HG03442 (cell line): ENCODE measurements around the gene NBPF14.
"Not testable (repeated sequence)": the region's sequence is repeated elsewhere in the genome, so short reads cannot be mapped to it uniquely, and the experiment has no call there.

ENCODE experiments used
- ATAC-seq: cut with Tn5 transposase; IDR thresholded peaks from one replicate; pipeline ENCODE4 v1.9.1; 2021; ENCODE audit warnings: mild to moderate bottlenecking, moderate library complexity; ENCODE audit not compliant: unreplicated experiment

NBPF14 gene, protein sequence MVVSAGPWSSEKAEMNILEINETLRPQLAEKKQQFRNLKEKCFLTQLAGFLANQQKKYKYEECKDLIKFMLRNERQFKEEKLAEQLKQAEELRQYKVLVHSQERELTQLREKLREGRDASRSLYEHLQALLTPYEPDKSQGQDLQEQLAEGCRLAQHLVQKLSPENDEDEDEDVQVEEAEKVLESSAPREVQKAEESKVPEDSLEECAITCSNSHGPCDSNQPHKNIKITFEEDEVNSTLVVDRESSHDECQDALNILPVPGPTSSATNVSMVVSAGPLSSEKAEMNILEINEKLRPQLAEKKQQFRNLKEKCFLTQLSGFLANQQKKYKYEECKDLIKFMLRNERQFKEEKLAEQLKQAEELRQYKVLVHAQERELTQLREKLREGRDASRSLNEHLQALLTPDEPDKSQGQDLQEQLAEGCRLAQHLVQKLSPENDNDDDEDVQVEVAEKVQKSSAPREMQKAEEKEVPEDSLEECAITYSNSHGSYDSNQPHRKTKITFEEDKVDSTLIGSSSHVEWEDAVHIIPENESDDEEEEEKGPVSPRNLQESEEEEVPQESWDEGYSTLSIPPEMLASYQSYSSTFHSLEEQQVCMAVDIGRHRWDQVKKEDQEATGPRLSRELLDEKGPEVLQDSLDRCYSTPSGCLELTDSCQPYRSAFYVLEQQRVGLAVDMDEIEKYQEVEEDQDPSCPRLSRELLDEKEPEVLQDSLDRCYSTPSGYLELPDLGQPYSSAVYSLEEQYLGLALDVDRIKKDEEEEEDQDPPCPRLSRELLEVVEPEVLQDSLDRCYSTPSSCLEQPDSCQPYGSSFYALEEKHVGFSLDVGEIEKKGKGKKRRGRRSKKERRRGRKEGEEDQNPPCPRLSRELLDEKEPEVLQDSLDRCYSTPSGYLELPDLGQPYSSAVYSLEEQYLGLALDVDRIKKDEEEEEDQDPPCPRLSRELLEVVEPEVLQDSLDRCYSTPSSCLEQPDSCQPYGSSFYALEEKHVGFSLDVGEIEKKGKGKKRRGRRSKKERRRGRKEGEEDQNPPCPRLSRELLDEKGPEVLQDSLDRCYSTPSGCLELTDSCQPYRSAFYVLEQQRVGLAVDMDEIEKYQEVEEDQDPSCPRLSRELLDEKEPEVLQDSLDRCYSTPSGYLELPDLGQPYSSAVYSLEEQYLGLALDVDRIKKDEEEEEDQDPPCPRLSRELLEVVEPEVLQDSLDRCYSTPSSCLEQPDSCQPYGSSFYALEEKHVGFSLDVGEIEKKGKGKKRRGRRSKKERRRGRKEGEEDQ (N-terminal part only)

DNA sequence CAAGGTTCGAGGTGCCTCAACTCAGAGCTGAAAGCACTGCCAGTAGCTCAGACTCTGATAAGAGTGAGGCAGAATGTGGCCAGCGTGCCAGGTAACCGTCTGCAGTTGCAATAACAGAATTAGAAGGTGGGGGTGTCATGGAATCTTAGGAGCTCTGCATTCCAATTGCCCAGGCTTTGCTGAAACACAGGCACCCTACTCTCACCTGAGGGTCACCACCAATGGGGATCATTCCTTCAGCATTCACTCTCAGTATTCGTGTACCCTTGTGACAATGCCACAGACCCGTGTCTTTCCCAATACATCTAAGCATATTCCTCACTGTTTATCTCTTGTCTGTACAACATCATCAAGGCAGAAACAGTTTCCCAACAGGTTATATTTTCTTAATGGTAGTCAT is at the start of gene NBPF14:
TSS of gene NBPF14 (minus strand) at position 101 of the 400 bp plus-strand sequence. CDS start 294 bp downstream, outside the sequence.
- not testable (repeated sequence) for ATAC-seq

DNA sequence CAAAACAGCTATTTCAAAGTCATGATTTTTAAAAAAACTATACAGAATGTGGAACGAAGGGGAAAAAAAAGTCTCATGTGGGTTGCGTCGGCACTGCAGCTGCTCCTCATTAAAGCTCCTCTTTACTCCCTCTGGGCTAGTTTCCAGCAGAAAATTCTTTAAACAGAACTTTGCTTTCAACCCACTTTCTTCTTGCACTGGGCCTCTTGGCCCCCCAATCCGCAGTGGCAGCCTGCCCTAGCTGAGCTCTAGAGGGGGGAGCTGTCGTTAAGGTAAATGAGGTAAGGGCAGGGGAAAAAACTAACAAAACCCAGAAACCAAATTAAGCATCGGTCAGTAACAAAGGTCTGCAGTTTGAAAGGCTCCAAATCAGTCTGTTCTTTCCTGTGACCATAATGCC is 29.6 kb upstream of the NBPF14 start:
- ATAC-seq: not testable (repeated sequence)

DNA sequence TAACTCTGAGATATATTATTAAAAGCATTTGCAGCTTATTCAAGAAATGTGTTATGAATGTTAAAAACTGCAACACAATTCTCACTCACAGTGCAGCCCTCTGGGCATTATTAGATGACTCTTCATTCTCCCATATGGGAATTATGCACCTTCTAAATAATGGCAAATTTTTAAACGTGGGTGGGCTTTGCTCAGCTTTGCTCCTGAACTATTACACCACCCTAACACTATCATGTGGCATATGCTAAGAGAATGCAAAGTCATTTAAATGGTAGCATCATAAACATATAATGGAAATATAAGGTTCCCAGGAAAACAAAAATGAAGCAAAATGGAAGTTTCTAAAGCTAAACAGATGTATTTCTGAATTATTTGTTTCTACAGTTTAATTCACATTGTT is 22.4 kb upstream of the NBPF14 start:
- not testable (repeated sequence) for ATAC-seq

DNA sequence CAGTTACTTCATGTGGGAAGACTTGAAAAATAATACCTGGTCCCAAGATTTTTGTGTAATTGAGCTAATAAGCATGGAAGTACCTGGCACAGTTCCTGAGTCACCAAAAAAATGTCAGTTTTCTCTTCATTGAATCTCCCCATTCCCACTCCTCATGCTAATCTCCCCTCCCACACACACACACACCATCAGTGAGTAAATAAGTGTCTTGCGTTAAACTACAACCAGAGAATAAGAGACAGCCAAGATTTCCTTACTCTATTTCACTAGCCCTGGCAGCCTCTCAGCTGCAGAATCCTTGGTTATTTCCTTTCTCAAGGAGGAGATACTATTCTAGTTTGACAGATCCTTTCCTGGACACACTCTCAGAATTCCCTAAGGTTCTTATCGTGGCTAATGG is 9.5 kb upstream of the NBPF14 start:
- not testable (repeated sequence) for ATAC-seq

DNA sequence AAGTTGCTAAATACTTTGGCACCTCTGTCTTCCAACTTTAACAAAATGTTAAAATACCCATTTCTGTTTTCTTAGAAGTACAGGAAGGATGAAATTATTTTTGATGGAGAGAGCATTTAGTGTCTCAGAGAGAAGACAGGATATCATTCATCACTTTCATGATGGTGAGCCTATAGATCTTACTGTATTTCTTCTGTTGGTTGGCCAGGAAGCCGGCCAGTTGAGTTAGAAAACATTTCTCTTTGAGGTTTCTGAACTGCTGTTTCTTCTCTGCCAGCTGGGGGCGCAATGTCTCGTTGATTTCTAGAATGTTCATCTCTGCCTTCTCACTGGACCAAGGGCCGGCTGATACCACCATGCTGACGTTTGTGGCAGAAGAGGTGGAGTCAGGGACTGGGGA is 451 bp downstream of the NBPF14 start:
- not testable (repeated sequence) for ATAC-seq

DNA sequence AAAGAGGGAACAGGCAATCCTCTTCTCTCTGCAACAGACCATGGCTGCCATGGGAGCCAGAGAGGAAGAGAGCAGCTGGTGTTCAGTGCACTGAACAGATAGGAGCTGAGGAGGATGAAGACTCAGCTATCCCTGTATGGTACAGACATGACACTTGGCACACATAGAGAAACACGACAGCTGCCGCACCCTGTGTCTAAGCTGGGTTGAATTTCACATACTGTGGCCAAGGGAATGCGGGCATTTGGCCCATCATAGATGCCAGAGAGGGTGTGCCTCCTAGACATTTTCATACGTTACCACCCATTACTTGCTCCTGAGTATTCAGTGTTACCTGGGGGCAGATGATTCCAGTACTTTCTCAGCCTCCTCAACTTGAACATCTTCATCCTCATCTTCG is 4.7 kb downstream of the NBPF14 start:
- not testable (repeated sequence) for ATAC-seq

DNA sequence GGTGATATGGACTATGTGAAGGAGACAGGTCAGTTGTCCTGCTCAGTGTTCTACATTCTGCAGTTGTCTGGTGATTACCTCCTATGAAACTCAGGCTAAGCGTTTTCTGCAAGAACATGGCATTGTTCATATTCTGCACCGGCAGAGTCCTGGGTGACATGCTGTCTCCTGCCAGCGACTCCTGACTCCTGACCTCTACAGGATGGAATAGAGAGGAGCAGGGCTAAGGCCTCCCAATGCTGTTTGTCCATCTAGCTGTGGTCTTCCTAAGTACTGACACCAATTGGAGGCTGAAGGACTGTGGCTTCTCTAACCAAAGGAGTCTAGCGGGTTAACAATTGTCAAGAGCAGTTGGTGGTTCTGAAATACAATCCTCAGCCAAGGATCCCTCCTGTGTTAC is 63.7 kb downstream of the NBPF14 start:
- not testable (repeated sequence) for ATAC-seq

DNA sequence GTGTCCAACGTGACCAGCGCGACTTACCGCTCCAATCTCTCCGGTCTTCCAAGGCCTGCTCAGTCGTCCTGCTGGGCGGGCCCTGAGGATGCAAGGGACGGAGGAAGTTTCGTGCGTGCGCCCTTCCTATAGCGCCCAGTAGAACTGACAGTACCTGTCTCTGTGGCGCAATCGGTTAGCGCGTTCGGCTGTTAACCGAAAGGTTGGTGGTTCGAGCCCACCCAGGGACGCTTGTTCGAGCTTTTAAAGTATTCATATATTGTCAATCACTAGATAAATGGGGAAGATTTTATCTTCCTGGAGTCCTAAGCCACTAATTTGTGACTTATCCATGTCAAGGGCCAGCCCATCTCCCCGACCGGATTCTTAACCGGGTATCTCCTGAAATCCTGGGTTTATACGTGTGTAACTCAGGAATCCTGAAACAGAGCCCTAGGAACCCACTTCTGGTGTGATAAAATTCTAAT is 66.7 kb downstream of the NBPF14 start:
- not testable (repeated sequence) for ATAC-seq

DNA sequence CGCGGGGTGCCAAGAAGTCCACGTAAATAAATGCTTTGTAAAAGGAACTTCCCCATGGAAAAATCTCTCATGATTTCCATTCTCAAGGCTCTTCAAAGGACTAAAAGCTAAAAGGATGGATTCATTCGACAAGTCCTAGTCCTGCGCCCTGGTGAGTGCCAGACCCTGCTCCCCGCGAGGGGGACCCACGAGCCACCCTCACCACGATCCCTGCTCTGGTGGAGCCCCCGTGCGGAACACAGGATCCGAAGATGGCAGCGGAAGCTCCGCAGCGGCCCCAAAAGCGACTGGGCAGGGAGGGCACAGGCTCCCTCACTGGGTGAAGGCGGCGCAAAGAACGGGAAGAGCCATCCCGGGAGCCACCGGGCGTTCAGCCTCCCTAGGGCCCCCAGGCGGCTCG is 67.2 kb downstream of the NBPF14 start:
- ATAC-seq: not testable (repeated sequence)

DNA sequence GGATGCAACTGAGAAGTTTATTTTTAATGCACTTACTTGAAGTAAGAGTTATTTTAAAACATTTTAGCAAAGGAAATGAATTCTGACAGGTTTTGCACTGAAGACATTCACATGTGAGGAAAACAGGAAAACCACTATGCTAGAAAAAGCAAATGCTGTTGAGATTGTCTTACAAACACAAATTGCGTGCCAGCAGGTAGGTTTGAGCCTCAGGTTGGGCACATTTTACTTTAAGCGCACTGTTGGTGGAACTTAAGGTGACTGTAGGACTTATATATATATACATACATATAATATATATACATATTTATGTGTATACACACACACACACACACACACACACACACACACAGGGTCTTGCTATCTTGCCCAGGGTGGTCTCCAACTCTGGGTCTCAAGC is 69.2 kb downstream of the NBPF14 start:
- ATAC-seq: not testable (repeated sequence)

DNA sequence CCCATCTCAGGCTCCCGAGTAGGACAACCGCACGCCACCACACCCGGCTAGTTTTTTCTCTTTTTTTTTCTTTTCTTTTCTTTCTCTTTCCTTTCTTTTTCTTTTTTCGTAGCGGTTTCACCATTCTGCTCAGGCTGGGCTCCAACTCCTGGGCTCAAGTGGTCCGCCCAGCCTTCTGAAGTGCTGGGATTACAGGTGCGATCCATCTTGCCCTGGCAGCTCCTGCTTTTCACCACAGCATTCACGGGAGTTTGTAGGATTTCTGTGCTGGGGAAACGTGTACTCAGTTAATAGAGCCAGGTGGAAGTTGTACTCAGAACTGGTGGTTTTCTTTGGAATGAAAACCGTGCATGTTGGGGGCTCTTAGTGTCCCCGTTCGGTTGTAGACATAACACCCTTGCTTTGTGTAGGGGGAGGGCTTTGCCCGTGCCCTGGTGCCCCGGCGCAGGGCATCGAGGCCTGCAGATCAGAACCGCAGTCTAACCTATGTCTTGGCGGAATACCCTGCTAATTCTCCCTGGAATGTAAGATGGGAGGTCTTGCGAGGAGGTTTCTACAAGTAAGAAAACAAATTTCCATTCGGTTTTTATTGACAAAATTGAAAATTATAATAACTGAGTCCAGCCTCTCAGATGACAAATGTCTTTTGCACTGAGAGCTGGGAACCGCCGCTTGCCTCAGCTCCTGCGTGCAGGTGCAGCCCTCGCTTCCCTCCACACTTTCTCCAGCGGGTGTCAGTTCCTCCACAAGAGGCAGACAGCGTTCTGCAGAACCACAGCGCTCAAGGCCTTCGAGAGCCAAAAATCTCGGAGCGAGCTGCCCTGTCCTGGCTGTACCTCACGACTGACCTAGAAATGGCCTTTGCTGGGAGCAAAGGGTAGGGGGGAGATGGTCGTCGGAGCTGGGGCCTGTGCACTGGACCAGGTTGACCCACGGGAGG is 72.3 kb downstream of the NBPF14 start:
- not testable (repeated sequence) for ATAC-seq

DNA sequence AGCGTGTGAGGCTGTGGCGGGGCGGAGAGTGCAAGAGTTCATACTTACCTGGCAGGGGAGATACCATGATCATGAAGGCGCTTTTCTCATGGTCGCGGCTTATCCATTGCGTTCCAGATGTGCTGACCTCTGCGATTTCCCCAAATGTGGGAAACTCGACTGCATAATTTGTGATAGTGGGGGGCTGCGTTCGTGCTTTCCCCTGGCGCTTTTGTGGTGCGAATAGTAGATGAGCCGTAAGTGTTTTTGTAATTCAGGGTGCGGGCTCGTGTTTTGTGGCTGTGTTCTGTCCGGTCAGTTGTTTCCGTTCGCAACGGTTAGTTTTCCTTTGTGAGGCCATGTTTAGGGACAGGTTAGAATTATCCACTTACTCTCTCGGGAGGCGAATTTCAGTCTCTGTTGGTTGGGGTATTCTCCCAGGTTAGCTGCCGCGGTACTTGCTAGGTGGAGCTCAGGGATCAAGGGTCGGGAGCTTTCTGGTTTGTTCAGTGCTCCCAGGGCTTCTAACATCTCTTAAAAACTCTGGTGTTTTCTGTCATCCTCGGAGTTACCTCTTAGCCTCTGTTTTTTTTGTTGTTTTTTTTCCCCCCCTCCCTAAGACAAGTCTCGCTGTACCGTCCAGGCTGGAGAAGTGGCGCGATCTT is 73.1 kb downstream of the NBPF14 start:
- peak; percentile 81 for ATAC-seq

DNA sequence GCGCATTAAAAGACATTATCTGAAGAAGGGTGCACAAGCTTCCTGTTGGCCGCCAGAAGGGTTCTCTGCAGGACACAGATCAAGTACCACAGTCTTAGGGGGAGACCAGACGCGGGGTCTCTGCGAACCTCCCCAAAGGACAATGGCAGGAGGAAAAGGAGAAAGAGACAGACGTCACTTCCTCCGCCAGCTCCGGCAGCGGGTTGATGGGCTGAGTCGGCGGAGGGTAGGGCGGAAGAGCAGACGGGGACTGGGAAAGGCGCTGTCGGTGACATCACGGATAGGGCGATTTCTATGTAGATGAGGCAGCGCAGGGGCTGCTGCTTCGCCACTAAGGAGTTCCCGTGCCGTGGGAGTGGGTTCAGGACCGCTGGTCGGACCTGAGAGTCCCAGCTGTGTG is 73.7 kb downstream of the NBPF14 start:
- ATAC-seq: peak; percentile 49

DNA sequence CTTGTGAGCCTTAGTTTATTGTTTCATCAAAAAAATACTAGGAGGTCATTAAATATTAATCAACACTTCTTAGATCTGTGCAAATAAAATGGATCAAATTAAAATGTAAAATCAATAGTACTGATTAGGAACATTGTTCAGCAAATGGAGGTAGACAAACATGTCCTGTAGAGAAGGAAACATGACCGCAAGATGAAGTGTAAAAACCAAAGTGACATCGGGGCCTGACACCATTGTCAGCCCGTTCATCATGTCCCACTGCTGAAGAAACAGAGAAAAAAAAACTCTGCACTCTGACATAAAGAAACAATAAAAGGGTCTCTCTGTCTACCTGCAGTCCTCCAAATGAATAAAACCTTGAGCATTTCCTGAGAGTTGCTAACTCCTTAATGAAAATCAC is 81.5 kb downstream of the NBPF14 start:
- ATAC-seq: not testable (repeated sequence)

DNA sequence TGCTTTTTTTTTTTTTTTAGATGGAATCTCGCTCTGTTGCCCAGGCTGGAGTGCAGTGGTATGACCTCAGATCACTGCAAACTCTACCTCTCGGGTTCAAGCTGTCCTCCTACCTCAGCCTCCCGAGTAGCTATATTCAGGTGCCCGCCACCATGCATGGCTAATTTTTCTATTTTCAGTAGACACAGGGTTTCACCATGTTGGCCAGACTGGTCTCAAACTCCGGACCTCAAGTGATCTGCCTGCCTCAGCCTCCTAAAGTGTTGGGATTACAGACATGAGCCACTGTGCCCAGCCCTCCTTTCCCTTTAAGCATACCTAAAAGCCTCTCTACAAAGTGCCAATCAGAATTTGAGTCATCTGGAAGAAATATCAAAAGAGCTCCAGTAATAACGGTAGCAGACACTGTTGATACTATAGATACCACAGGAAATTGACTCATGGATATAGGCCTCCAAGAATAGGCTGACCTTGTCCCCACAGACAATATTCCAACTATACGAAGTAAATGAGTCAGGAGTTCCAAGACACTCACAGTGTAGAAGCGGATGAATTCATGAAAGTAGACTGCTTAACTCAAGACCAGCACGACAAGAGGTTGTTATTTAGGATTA is 83.1 kb downstream of the NBPF14 start:
- ATAC-seq: not testable (repeated sequence)

DNA sequence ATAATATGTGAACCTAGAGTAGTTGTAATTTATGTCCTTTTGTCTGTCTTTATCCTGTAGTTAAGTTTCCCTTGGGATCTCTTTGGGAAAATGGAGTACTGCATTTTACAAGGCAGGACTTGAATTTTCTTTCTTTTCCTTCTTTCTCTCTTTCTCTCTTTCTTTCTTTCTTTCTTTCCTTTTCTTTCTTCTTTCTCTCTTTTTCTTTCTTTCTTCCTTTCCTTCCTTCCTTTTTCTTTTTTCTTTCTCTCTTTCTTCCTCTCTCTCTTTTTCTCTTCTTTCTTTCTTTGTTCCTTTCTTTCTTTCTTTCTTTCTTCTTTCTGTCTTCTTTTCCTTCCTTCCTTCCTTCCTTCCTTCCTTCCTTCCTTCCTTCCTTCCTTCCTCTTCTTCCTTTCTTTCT is 101.9 kb downstream of the NBPF14 start:
- ATAC-seq: not testable (repeated sequence)

DNA sequence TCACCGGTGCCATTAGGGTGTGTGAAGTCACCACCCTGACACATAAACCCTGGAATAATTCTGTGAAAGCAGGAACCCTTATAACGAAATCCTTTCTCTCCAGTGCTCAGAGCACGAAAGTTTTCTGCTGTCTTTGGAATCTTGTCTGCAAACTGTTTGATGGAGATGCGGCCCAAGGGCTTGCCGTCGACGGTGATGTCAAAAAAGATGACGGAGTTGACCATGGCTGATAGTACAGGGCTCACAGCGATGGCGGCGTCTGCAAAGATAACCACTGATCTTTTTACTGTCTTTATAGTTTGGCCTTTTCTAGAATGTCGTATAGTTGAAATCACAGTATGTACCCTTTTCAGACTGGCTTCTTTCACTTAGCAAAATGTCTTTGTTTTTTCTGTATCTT is 112.8 kb downstream of the NBPF14 start, which contains the start of gene PPIAL4G:
TSS of gene PPIAL4G (minus strand) at position 274 of the 400 bp plus-strand sequence. CDS start at position 224, 50 bp downstream.
- ATAC-seq: not testable (repeated sequence)
